Measurements from ENCODE around the gene RMDN3.

RMDN3 gene

DNA sequence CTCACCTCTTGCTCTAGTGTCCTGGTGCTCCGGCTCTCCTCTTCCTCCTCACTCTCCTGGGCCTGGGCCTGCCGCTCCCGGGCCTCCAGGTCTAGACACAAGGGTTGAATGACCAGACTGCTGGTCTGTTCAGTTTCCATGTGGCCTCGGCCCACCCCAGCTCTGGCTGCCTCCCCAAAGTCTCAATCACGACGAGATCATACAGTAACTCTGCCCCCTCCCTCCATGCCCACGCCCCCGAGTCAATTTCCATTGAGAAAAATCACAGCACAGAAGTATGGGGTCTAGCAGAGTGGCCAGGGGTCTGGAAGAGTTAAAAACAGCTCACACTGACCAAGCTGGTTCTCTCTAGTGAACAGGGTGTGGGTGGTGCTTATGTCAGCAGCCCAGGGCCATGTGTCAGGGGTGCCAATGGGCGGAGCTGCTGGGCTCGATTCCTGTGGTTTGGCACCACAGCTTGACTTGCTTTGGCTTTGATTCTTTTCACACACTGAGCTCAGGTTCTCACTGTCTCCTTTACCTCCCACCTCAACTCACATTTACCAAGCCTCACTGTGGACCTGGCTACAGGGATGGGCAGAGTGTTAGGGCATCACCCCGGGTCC lies 21.6 kb upstream of the RMDN3 start:
- Histone ChIP-seq H3K27ac (peak overlapping the region; percentile 66), H3K4me1 (ENCODE audit: low read depth, poor library complexity, severe bottlenecking) (peaks cover 30% of the 10 kb centered on the region), H3K27me3 (ENCODE audit: insufficient read depth, low read depth) (no peaks in the 10 kb centered on the region), H3K4me2 (peak overlapping the region; percentile 88), H2AFZ (ENCODE audit: low read depth) (peak overlapping the region; percentile 32; the same call in 1 of the 2 replicates), H3K9ac (peak overlapping the region; percentile 61), H4K20me1 (ENCODE audit: insufficient read depth) (no peaks in the 10 kb centered on the region), H3K4me3 (IDR thresholded peaks at IDR 0.05; ENCODE audit: insufficient read depth, low read depth, low read length) (no peak overlapping the region), H3K36me3 (ENCODE audit: insufficient read depth) (no peaks in the 10 kb centered on the region), H3K79me2 (ENCODE audit: insufficient read depth, low read depth) (no peaks in the 10 kb centered on the region)
- TF ChIP-seq CTCF (conservative IDR thresholded peaks at IDR 0.05; ENCODE audit: low read depth, low read length) = no peak

GRCh38 chr15:40775740-40776536 lies 20.9 kb upstream of the RMDN3 start:
- no peaks in the 10 kb centered on the region for H3K27me3 ChIP-seq (ENCODE audit: insufficient read depth, low read depth)
- H2AFZ ChIP-seq (ENCODE audit: low read depth) = no peak overlapping the region
- peak overlapping the region; percentile 66; the same call in 1 of the 2 replicates for H3K27ac ChIP-seq
- peak overlapping the region; percentile 61; the same call in 1 of the 2 replicates for H3K9ac ChIP-seq
- no peak for TF ChIP-seq CTCF (conservative IDR thresholded peaks at IDR 0.05; ENCODE audit: low read depth, low read length)
- H3K4me1 ChIP-seq (ENCODE audit: low read depth, poor library complexity, severe bottlenecking) = peaks cover 30% of the 10 kb centered on the region
- H3K79me2 ChIP-seq (ENCODE audit: insufficient read depth, low read depth) = no peaks in the 10 kb centered on the region
- no peaks in the 10 kb centered on the region for H3K36me3 ChIP-seq (ENCODE audit: insufficient read depth)
- H3K4me3 ChIP-seq (IDR thresholded peaks at IDR 0.05; ENCODE audit: insufficient read depth, low read depth, low read length) = no peak overlapping the region
- H4K20me1 ChIP-seq (ENCODE audit: insufficient read depth) = no peaks in the 10 kb centered on the region
- peak overlapping the region; percentile 88 for H3K4me2 ChIP-seq

DNA sequence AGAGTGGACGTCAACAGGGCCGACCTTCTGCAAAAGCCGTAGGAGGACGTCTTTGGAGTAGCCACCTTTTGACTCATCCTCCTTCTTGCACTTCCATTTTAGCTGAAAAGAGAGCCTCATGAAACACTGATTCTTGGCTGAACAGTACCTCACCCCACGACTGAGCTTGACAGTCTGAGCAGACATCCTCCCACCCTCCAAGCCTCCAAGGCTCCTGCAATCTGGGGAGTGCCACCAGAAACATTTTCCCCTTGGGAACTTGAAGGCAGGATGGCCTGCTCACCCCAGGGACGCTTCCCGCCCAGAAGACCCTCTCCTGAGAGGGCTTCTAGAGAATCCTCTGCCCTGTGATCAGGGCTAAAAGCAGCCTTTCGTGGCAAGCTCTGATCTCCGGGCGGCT lies 20.0 kb upstream of the RMDN3 start:
- peaks cover 29% of the 10 kb centered on the region for H3K4me1 ChIP-seq (ENCODE audit: low read depth, poor library complexity, severe bottlenecking)
- H3K27me3 ChIP-seq (ENCODE audit: insufficient read depth, low read depth) = no peaks in the 10 kb centered on the region
- H3K4me3 ChIP-seq (IDR thresholded peaks at IDR 0.05; ENCODE audit: insufficient read depth, low read depth, low read length) = no peak overlapping the region
- no peaks in the 10 kb centered on the region for H3K79me2 ChIP-seq (ENCODE audit: insufficient read depth, low read depth)
- TF ChIP-seq CTCF (conservative IDR thresholded peaks at IDR 0.05; ENCODE audit: low read depth, low read length) = no peak
- no peak overlapping the region for H3K9ac ChIP-seq
- H3K4me2 ChIP-seq = no peak overlapping the region
- no peak overlapping the region for H2AFZ ChIP-seq (ENCODE audit: low read depth)
- H3K27ac ChIP-seq = no peak overlapping the region
- no peaks in the 10 kb centered on the region for H3K36me3 ChIP-seq (ENCODE audit: insufficient read depth)
- H4K20me1 ChIP-seq (ENCODE audit: insufficient read depth) = no peaks in the 10 kb centered on the region

DNA sequence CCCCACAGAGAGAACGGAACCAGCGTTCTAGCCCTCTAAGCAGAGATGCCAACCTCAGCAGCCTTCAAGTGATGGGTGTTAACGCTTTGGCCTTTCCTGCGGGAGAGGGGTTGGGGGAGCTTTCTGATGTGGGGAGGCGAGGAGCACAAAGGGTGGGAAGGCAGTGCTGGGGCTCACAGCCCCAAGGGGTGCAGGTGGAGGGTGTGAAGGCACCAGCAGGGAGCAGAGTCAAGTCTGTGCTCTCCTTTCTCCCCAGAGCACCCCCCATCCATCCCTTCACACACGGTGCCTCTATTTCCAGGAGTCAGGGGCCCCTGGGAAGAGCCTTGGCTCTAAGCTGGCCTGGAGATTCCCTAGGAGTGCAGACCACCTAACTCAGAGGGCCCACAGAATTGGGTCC lies 18.8 kb upstream of the RMDN3 start:
- Histone ChIP-seq H3K9ac (no peak overlapping the region), H2AFZ (ENCODE audit: low read depth) (no peak overlapping the region), H4K20me1 (ENCODE audit: insufficient read depth) (no peaks in the 10 kb centered on the region), H3K4me1 (ENCODE audit: low read depth, poor library complexity, severe bottlenecking) (peaks cover 23% of the 10 kb centered on the region), H3K4me3 (IDR thresholded peaks at IDR 0.05; ENCODE audit: insufficient read depth, low read depth, low read length) (no peak overlapping the region), H3K27me3 (ENCODE audit: insufficient read depth, low read depth) (no peaks in the 10 kb centered on the region), H3K79me2 (ENCODE audit: insufficient read depth, low read depth) (no peaks in the 10 kb centered on the region), H3K4me2 (no peak overlapping the region), H3K27ac (no peak overlapping the region), H3K36me3 (ENCODE audit: insufficient read depth) (no peaks in the 10 kb centered on the region)
- no peak for TF ChIP-seq CTCF (conservative IDR thresholded peaks at IDR 0.05; ENCODE audit: low read depth, low read length)
